ENCODE results near the gene FGFRL1.
A peak's percentile ranks its signal among the peaks of the same experiment; 100 is the strongest.
"Not testable (repeated sequence)": the region's sequence is repeated elsewhere in the genome, so short reads cannot be mapped to it uniquely, and the experiment has no call there.

The FGFRL1 gene

GRCh38 chr4:998096-998691 lies 13.2 kb upstream of the FGFRL1 start:
- Histone ChIP-seq H3K4me3 (ENCODE audit: low read depth in 1 of 2, low read length in 2 of 2) (peak overlapping the region in 1 of 2 donors; percentile 42), H3K9me3 (ENCODE audit: control insufficient read depth in 1 of 2, low read length in 2 of 2) (no peaks in the 10 kb centered on the region), H3K27ac (ENCODE audit: low read length) (no peak overlapping the region), H3K27me3 (ENCODE audit: low read depth, low read length) (peaks cover 42% of the 10 kb centered on the region), H3K36me3 (ENCODE audit: control insufficient read depth in 1 of 2, insufficient read depth in 2 of 2, low read length in 2 of 2) (no peaks in the 10 kb centered on the region), H3K4me1 (ENCODE audit: control insufficient read depth in 1 of 2, insufficient read depth in 2 of 2, low read length in 2 of 2) (peaks cover 0 to 25% of the 10 kb centered on the region in 2 donors)

GRCh38 chr4:999240-999863 lies 12.1 kb upstream of the FGFRL1 start:
- H3K4me3 ChIP-seq (ENCODE audit: low read depth in 1 of 2, low read length in 2 of 2); H3K27ac ChIP-seq (ENCODE audit: low read length); H3K36me3 ChIP-seq (ENCODE audit: control insufficient read depth in 1 of 2, insufficient read depth in 2 of 2, low read length in 2 of 2); H3K9me3 ChIP-seq (ENCODE audit: control insufficient read depth in 1 of 2, low read length in 2 of 2): not testable (repeated sequence)
- Histone ChIP-seq H3K4me1 (ENCODE audit: control insufficient read depth in 1 of 2, insufficient read depth in 2 of 2, low read length in 2 of 2) (peaks cover 0 to 30% of the 10 kb centered on the region in 2 donors), H3K27me3 (ENCODE audit: low read depth, low read length) (peaks cover 49% of the 10 kb centered on the region)

GRCh38 chr4:999882-1000425 lies 11.5 kb upstream of the FGFRL1 start:
- Histone ChIP-seq H3K36me3 (ENCODE audit: control insufficient read depth in 1 of 2, insufficient read depth in 2 of 2, low read length in 2 of 2) (no peaks in the 10 kb centered on the region), H3K9me3 (ENCODE audit: control insufficient read depth in 1 of 2, low read length in 2 of 2) (no peaks in the 10 kb centered on the region), H3K27ac (ENCODE audit: low read length) (no peak overlapping the region), H3K4me3 (ENCODE audit: low read depth in 1 of 2, low read length in 2 of 2) (no peak overlapping the region), H3K4me1 (ENCODE audit: control insufficient read depth in 1 of 2, insufficient read depth in 2 of 2, low read length in 2 of 2) (peaks cover 0 to 30% of the 10 kb centered on the region in 2 donors), H3K27me3 (ENCODE audit: low read depth, low read length) (peaks cover 53% of the 10 kb centered on the region)

- H3K4me3 ChIP-seq (ENCODE audit: low read depth in 1 of 2, low read length in 2 of 2): no peak overlapping the region
- H3K27ac ChIP-seq (ENCODE audit: low read length): no peak overlapping the region
- H3K4me1 ChIP-seq (ENCODE audit: control insufficient read depth in 1 of 2, insufficient read depth in 2 of 2, low read length in 2 of 2): peaks cover 0 to 30% of the 10 kb centered on the region in 2 donors
- H3K9me3 ChIP-seq (ENCODE audit: control insufficient read depth in 1 of 2, low read length in 2 of 2): no peaks in the 10 kb centered on the region
- H3K36me3 ChIP-seq (ENCODE audit: control insufficient read depth in 1 of 2, insufficient read depth in 2 of 2, low read length in 2 of 2): no peaks in the 10 kb centered on the region
- peaks cover 55% of the 10 kb centered on the region for H3K27me3 ChIP-seq (ENCODE audit: low read depth, low read length)
Observed at GRCh38 chr4:1000686-1001260, 10.7 kb upstream of the FGFRL1 start.

GRCh38 chr4:1001561-1002130 lies 9.8 kb upstream of the FGFRL1 start:
- peaks cover 0 to 30% of the 10 kb centered on the region in 2 donors for H3K4me1 ChIP-seq (ENCODE audit: control insufficient read depth in 1 of 2, insufficient read depth in 2 of 2, low read length in 2 of 2)

GRCh38 chr4:1002131-1002630 lies 9.2 kb upstream of the FGFRL1 start:
- H3K4me3 ChIP-seq (ENCODE audit: low read depth in 1 of 2, low read length in 2 of 2): peak overlapping the region in 1 of 2 donors; percentile 24

More at GRCh38 chr4:1001561-1002130, 9.8 kb upstream of the FGFRL1 start:
- H3K4me3 ChIP-seq (ENCODE audit: low read depth in 1 of 2, low read length in 2 of 2): no peak overlapping the region
- no peaks in the 10 kb centered on the region for H3K36me3 ChIP-seq (ENCODE audit: control insufficient read depth in 1 of 2, insufficient read depth in 2 of 2, low read length in 2 of 2)
- H3K27ac ChIP-seq (ENCODE audit: low read length): no peak overlapping the region
- peaks cover 51% of the 10 kb centered on the region for H3K27me3 ChIP-seq (ENCODE audit: low read depth, low read length)
- no peaks in the 10 kb centered on the region for H3K9me3 ChIP-seq (ENCODE audit: control insufficient read depth in 1 of 2, low read length in 2 of 2)

GRCh38 chr4:1002631-1003251 lies 8.7 kb upstream of the FGFRL1 start:
- Histone ChIP-seq H3K27me3 (ENCODE audit: low read depth, low read length) (peaks cover 46% of the 10 kb centered on the region), H3K9me3 (ENCODE audit: control insufficient read depth in 1 of 2, low read length in 2 of 2) (no peaks in the 10 kb centered on the region), H3K27ac (ENCODE audit: low read length) (no peak overlapping the region), H3K4me1 (ENCODE audit: control insufficient read depth in 1 of 2, insufficient read depth in 2 of 2, low read length in 2 of 2) (peaks cover 0 to 26% of the 10 kb centered on the region in 2 donors), H3K4me3 (ENCODE audit: low read depth in 1 of 2, low read length in 2 of 2) (peak overlapping the region in 1 of 2 donors; percentile 24), H3K36me3 (ENCODE audit: control insufficient read depth in 1 of 2, insufficient read depth in 2 of 2, low read length in 2 of 2) (no peaks in the 10 kb centered on the region)

More at GRCh38 chr4:1002131-1002630, 9.2 kb upstream of the FGFRL1 start:
- Histone ChIP-seq H3K4me1 (ENCODE audit: control insufficient read depth in 1 of 2, insufficient read depth in 2 of 2, low read length in 2 of 2) (peaks cover 0 to 30% of the 10 kb centered on the region in 2 donors), H3K9me3 (ENCODE audit: control insufficient read depth in 1 of 2, low read length in 2 of 2) (no peaks in the 10 kb centered on the region), H3K27ac (ENCODE audit: low read length) (no peak overlapping the region), H3K36me3 (ENCODE audit: control insufficient read depth in 1 of 2, insufficient read depth in 2 of 2, low read length in 2 of 2) (no peaks in the 10 kb centered on the region), H3K27me3 (ENCODE audit: low read depth, low read length) (peaks cover 47% of the 10 kb centered on the region)

GRCh38 chr4:1003271-1004070 lies 8.0 kb upstream of the FGFRL1 start:
- H3K36me3 ChIP-seq (ENCODE audit: control insufficient read depth in 1 of 2, insufficient read depth in 2 of 2, low read length in 2 of 2): no peaks in the 10 kb centered on the region
- H3K4me1 ChIP-seq (ENCODE audit: control insufficient read depth in 1 of 2, insufficient read depth in 2 of 2, low read length in 2 of 2): peaks cover 0 to 20% of the 10 kb centered on the region in 2 donors
- no peak overlapping the region for H3K27ac ChIP-seq (ENCODE audit: low read length)
- H3K4me3 ChIP-seq (ENCODE audit: low read depth in 1 of 2, low read length in 2 of 2): no peak overlapping the region
- no peaks in the 10 kb centered on the region for H3K9me3 ChIP-seq (ENCODE audit: control insufficient read depth in 1 of 2, low read length in 2 of 2)
- H3K27me3 ChIP-seq (ENCODE audit: low read depth, low read length): peaks cover 39% of the 10 kb centered on the region

GRCh38 chr4:1004071-1004418 lies 7.4 kb upstream of the FGFRL1 start:
- Histone ChIP-seq H3K27me3 (ENCODE audit: low read depth, low read length) (peaks cover 38% of the 10 kb centered on the region), H3K9me3 (ENCODE audit: control insufficient read depth in 1 of 2, low read length in 2 of 2) (no peaks in the 10 kb centered on the region), H3K27ac (ENCODE audit: low read length) (no peak overlapping the region), H3K4me1 (ENCODE audit: control insufficient read depth in 1 of 2, insufficient read depth in 2 of 2, low read length in 2 of 2) (peaks cover 0 to 24% of the 10 kb centered on the region in 2 donors), H3K4me3 (ENCODE audit: low read depth in 1 of 2, low read length in 2 of 2) (no peak overlapping the region), H3K36me3 (ENCODE audit: control insufficient read depth in 1 of 2, insufficient read depth in 2 of 2, low read length in 2 of 2) (no peaks in the 10 kb centered on the region)

- Histone ChIP-seq H3K27me3 (ENCODE audit: low read depth, low read length) (peaks cover 38% of the 10 kb centered on the region), H3K9me3 (ENCODE audit: control insufficient read depth in 1 of 2, low read length in 2 of 2) (no peaks in the 10 kb centered on the region), H3K4me1 (ENCODE audit: control insufficient read depth in 1 of 2, insufficient read depth in 2 of 2, low read length in 2 of 2) (peaks cover 0 to 27% of the 10 kb centered on the region in 2 donors), H3K4me3 (ENCODE audit: low read depth in 1 of 2, low read length in 2 of 2) (no peak overlapping the region), H3K36me3 (ENCODE audit: control insufficient read depth in 1 of 2, insufficient read depth in 2 of 2, low read length in 2 of 2) (no peaks in the 10 kb centered on the region), H3K27ac (ENCODE audit: low read length) (no peak overlapping the region)
Observed at GRCh38 chr4:1004557-1005485, 6.6 kb upstream of the FGFRL1 start.

Data from muscle layer of duodenum (tissue), 2 donors.